ENCODE results near the gene PCDHGB7.

The PCDHGB7 gene

GRCh38 chr5:141419074-141419880 lies 1.8 kb downstream of the PCDHGB7 start:
- no peak for ATAC-seq
- TF ChIP-seq PPARA (CRISPR knock-in tag; IDR thresholded peaks at IDR 0.05; ENCODE audit: borderline replicate concordance) (no peak), TSHZ2 (CRISPR knock-in tag; IDR thresholded peaks at IDR 0.05) (no peak), ZNF565 (CRISPR knock-in tag; conservative IDR thresholded peaks at IDR 0.05; ENCODE audit: low read depth) (no peak), ESRRG (CRISPR knock-in tag; IDR thresholded peaks at IDR 0.05) (no peak), ZFP30 (CRISPR knock-in tag; IDR thresholded peaks at IDR 0.05) (no peak), CSDC2 (CRISPR knock-in tag; IDR thresholded peaks at IDR 0.05) (no peak), ZFP3 (CRISPR knock-in tag; IDR thresholded peaks at IDR 0.05) (no peak), GLIS3 (CRISPR knock-in tag; IDR thresholded peaks at IDR 0.05) (no peak), ISL1 (CRISPR knock-in tag; IDR thresholded peaks at IDR 0.05) (no peak), POU6F1 (CRISPR knock-in tag; IDR thresholded peaks at IDR 0.05; ENCODE audit: borderline replicate concordance, low read depth) (no peak)

GRCh38 chr5:141420855-141421488 lies 3.5 kb downstream of the PCDHGB7 start, which contains the start of gene PCDHGA11:
PCDHGA11 (plus strand) TSS chr5:141421051; CDS start chr5:141421228, 177 bp downstream.
- no peak for ATAC-seq
- TF ChIP-seq ZFP3 (CRISPR knock-in tag; IDR thresholded peaks at IDR 0.05): no peak
- no peak for TF ChIP-seq GLIS3 (CRISPR knock-in tag; IDR thresholded peaks at IDR 0.05)
- no peak for TF ChIP-seq ZNF565 (CRISPR knock-in tag; conservative IDR thresholded peaks at IDR 0.05; ENCODE audit: low read depth)
- no peak for TF ChIP-seq TOX (CRISPR knock-in tag; IDR thresholded peaks at IDR 0.05; ENCODE audit: borderline replicate concordance)
- no peak for TF ChIP-seq RARB (CRISPR knock-in tag; IDR thresholded peaks at IDR 0.05)
- TF ChIP-seq POU6F1 (CRISPR knock-in tag; IDR thresholded peaks at IDR 0.05; ENCODE audit: borderline replicate concordance, low read depth): no peak
- no peak for TF ChIP-seq SNAI2 (CRISPR knock-in tag; IDR thresholded peaks at IDR 0.05)
- no peak for TF ChIP-seq ZFP30 (CRISPR knock-in tag; IDR thresholded peaks at IDR 0.05)
- TF ChIP-seq TSHZ2 (CRISPR knock-in tag; IDR thresholded peaks at IDR 0.05): no peak
- TF ChIP-seq ISL1 (CRISPR knock-in tag; IDR thresholded peaks at IDR 0.05): no peak
- no peak for TF ChIP-seq CSDC2 (CRISPR knock-in tag; IDR thresholded peaks at IDR 0.05)
- no peak for TF ChIP-seq ZC3H10 (CRISPR knock-in tag; IDR thresholded peaks at IDR 0.05)
- no peak for TF ChIP-seq PATZ1 (CRISPR knock-in tag; IDR thresholded peaks at IDR 0.05; ENCODE audit: borderline replicate concordance)
- no peak for TF ChIP-seq CSRNP3 (CRISPR knock-in tag; IDR thresholded peaks at IDR 0.05)
- no peak for TF ChIP-seq ZNF8 (CRISPR knock-in tag; IDR thresholded peaks at IDR 0.05)
- no peak for TF ChIP-seq ESRRG (CRISPR knock-in tag; IDR thresholded peaks at IDR 0.05)
- TF ChIP-seq BACH2 (CRISPR knock-in tag; IDR thresholded peaks at IDR 0.05; ENCODE audit: borderline replicate concordance): no peak
- TF ChIP-seq PPARA (CRISPR knock-in tag; IDR thresholded peaks at IDR 0.05; ENCODE audit: borderline replicate concordance): no peak
- no peak for TF ChIP-seq TCF4 (CRISPR knock-in tag; IDR thresholded peaks at IDR 0.05; ENCODE audit: borderline replicate concordance)
